Adrenal gland (tissue), 12 donors: Measurements from ENCODE around the gene SEMA5A. TPM values are rescaled to one million over a fixed set of nuclear protein-coding genes. Genes with fewer than 3 reads are reported as not detected.

Experiments
- DNase-seq, 7 donors: peaks; one replicate each; pipeline ENCODE4 v3.0.0-alpha.2; 2019 to 2020
- H3K27ac ChIP-seq, 5 donors: fragments of 200-600 bp; sonication (generic) in 4 of 5; 1 replicate in 3 of 5; 2 replicates in 2 of 5; pipeline versions ENCODE4 v1.5.1 to v1.8.0; 2016 to 2020; ENCODE audit warnings: mild to moderate bottlenecking in 1 of 5
- H3K27me3 ChIP-seq: fragments of 200-600 bp; 2 replicates; pipeline ENCODE4 v1.8.0; 2021
- H3K36me3 ChIP-seq, 2 donors: fragments of 200-600 bp; replicated peaks in 1 of 2; 1 replicate in 1 of 2; 2 replicates in 1 of 2; pipeline versions ENCODE4 v1.5.1 to v1.8.0; 2018 to 2022
- H3K4me1 ChIP-seq, 2 donors: fragments of 200-600 bp; replicated peaks in 1 of 2; 1 replicate in 1 of 2; 2 replicates in 1 of 2; pipeline versions ENCODE4 v1.5.1 to v1.8.0; 2018 to 2021
- H3K4me3 ChIP-seq, 4 donors: fragments of 200-600 bp; sonication (generic) in 3 of 4; one replicate each; pipeline ENCODE4 v1.5.1; 2016 to 2018
- H3K9me3 ChIP-seq, 3 donors: fragments of 200-600 bp; sonication (generic) in 1 of 3; replicated peaks in 1 of 3; 1 replicate in 2 of 3; 2 replicates in 1 of 3; pipeline versions ENCODE4 v1.5.1 to v1.8.0; 2016 to 2021
- CTCF ChIP-seq, 6 experiments: fragments of 450-650 bp in 4 of 6; fragments of 200-600 bp in 2 of 6; sonication (generic) in 1 of 6; IDR thresholded peaks; 1 replicate in 5 of 6; 2 replicates in 1 of 6; pipeline versions ENCODE4 v1.5.1 to v1.8.0; 2016 to 2021; ENCODE audit warnings: antibody characterized with exemption in 6 of 6, mild to moderate bottlenecking in 2 of 6, moderate library complexity in 1 of 6
- POLR2A ChIP-seq, 2 donors: fragments of 450-650 bp; IDR thresholded peaks; one replicate each; pipeline ENCODE4 v1.6.1; 2017; ENCODE audit warnings: antibody characterized with exemption in 2 of 2, mild to moderate bottlenecking in 2 of 2, moderate library complexity in 1 of 2
- WGBS, 4 donors: extraction: QIAGEN DNeasy Blood & Tissue Kit in 2 of 4; methylation state at CpG; one replicate each; pipeline versions ENCODE4 v1.1.5 to v1.1.7; 2013 to 2017; 5-methylcytosine and 5-hydroxymethylcytosine counted together
- intact Hi-C, 2 donors: fragments of 100-400 bp; cut with DNase I; formaldehyde crosslinking; loops; one replicate each; pipeline versions ENCODE4 v1.14.1 to v1.15.0; 2022 to 2023
- polyA plus RNA-seq, 3 donors: library from polyadenylated mRNA; stranded (reverse); fragments of 200-250 nt in 2 of 3; fragments of 350-450 nt in 1 of 3; fragmentation: Illumina TruSeq in 1 of 3; extraction: RNeasy Lipid Tissue Mini Kit (QIAGEN cat#74804) in 1 of 3; gene quantifications; one replicate each; pipeline ENCODE4 v1.2.3, GENCODE V29; 2013 to 2014
- total RNA-seq, 9 donors: library from RNA; depleted of rRNA in 4 of 9; stranded (reverse); fragments of >200 nt in 4 of 9; fragments of 120-200 nt in 1 of 9; fragmentation: NEBNext Ultra II Directional in 1 of 9; extraction: Animal tissue kit (Norgen Biotek cat#: 25700) in 1 of 9; gene quantifications; one replicate each; pipeline versions ENCODE4 v1.1.0 to v1.2.4, GENCODE V29; 2013 to 2023
- donor health status: healthy with polysubstance abuse.
- donor health status: Bipolar disorder and iron deficiency.
- donor health status: DM: yes; HTN: yes; CAD: no.
- donor health status: DM: no; HTN: no; CAD: no.
- donor health status: DM: no; HTN: no; CAD: no.
- donor health status: DM: yes; HTN: yes; CAD: no.

SEMA5A gene
- total and polyA plus RNA-seq, 12 donors: 0.40 to 6.0 (median 2.6) TPM

GRCh38 chr5:9218358-9218757 is 327.5 kb downstream of the SEMA5A start:
- H3K4me1 ChIP-seq: no peaks in the 10 kb centered on the region
- no peak for DNase-seq
- H3K9me3 ChIP-seq: no peaks in the 10 kb centered on the region
- no peaks in the 10 kb centered on the region for H3K27me3 ChIP-seq
- 83 to 95% (median 90%) methylated on average over 4 of the region's 4 CpGs for WGBS, 4 donors
- H3K4me3 ChIP-seq: no peak overlapping the region
- no peaks in the 10 kb centered on the region for H3K36me3 ChIP-seq
- no peak overlapping the region for H3K27ac ChIP-seq
- TF ChIP-seq POLR2A (IDR thresholded peaks at IDR 0.05) (no peak), CTCF (IDR thresholded peaks at IDR 0.05) (no peak)
- intact Hi-C loops: no loop called here

DNA sequence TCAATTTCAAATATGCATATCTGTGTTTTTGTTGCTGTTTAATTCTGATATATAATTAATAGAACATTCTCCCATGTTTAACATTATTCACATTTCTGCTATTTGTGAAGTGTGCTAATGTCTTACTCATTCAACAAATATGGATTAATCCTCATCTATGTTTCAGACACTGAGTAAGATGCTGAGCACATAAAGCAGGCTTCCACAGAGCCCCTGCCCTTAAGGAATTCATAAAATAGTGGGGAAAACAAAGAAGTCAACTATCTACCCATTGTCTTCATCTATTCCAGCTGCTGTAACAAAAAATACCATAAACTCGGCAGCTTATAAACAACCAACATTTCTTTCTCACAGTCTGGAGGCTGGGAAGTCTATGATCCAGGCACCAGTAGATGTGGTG is 333.3 kb downstream of the SEMA5A start:
- TF ChIP-seq CTCF (IDR thresholded peaks at IDR 0.05) (no peak), POLR2A (IDR thresholded peaks at IDR 0.05) (no peak)
- DNase-seq: no peak
- no peaks in the 10 kb centered on the region for H3K27me3 ChIP-seq
- no peak overlapping the region for H3K4me3 ChIP-seq
- H3K9me3 ChIP-seq: no peaks in the 10 kb centered on the region
- WGBS, 4 donors: 48 to 95% (median 79%) methylated on average over 1 of the region's 1 CpG
- H3K4me1 ChIP-seq: no peaks in the 10 kb centered on the region
- no peaks in the 10 kb centered on the region for H3K36me3 ChIP-seq
- no peak overlapping the region for H3K27ac ChIP-seq
- intact Hi-C loops: no loop called here

- TF ChIP-seq CTCF (IDR thresholded peaks at IDR 0.05) (no peak), POLR2A (IDR thresholded peaks at IDR 0.05) (no peak)
- Histone ChIP-seq H3K9me3 (no peaks in the 10 kb centered on the region), H3K27me3 (no peaks in the 10 kb centered on the region), H3K4me1 (no peaks in the 10 kb centered on the region), H3K27ac (no peak overlapping the region), H3K4me3 (no peak overlapping the region), H3K36me3 (no peaks in the 10 kb centered on the region)
- intact Hi-C loops: loop anchor here in 1 of 2 donors (5.0 kb wide), 1 partner anchor 1283 kb away; no protein-coding TSS in a partner anchor
- no peak for DNase-seq
- 73 to 86% (median 82%) methylated on average over 3 of the region's 3 CpGs for WGBS, 4 donors
Observed at GRCh38 chr5:9209846-9210492, 335.9 kb downstream of the SEMA5A start.

DNA sequence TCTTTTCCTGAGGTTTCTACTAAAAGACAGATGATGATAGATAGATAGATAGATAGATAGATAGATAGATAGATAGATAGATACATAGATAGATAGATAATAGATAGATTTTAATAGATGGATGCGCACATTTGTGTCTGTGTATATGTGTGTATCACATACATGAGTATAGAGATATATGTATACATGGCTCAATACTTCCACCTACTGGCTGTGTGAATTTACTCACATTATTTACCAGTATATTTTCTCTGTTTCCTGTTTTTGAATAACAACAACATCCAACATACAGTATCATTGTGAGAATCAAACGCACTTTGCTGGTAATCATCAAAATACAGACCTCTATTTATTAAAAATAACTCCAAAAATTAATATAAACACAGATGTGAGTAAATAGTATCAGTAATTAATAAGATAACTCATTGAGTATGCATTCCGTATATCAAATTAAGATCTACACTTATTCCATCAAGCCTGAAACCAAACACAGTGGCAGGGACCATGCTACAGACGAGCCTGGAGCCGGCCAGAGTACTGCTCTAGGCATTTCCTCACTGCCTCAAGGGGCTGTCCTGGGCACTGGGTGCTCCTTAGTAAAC is 338.0 kb downstream of the SEMA5A start:
- no peak for DNase-seq
- Histone ChIP-seq H3K36me3 (no peaks in the 10 kb centered on the region), H3K4me1 (no peaks in the 10 kb centered on the region), H3K4me3 (no peak overlapping the region), H3K27me3 (no peaks in the 10 kb centered on the region), H3K27ac (no peak overlapping the region), H3K9me3 (no peaks in the 10 kb centered on the region)
- 31 to 38% (median 34%) methylated on average over 5 of the region's 5 CpGs for WGBS, 4 donors
- TF ChIP-seq CTCF (IDR thresholded peaks at IDR 0.05) (peak; percentile 33 to 65 (median 54)), POLR2A (IDR thresholded peaks at IDR 0.05) (no peak)
- intact Hi-C loops: loop anchor here in 1 of 2 donors (5.0 kb wide), 1 partner anchor 1281 kb away; no protein-coding TSS in a partner anchor
